Forelimb muscle (tissue), 1 donor: ENCODE data around the gene ZSCAN5A. TPM values are rescaled to one million over a fixed set of nuclear protein-coding genes. Genes with fewer than 3 reads are reported as not detected.
"Not testable (repeated sequence)": the region's sequence is repeated elsewhere in the genome, so short reads cannot be mapped to it uniquely, and the experiment has no call there.

Experiments
- DNase-seq: peaks from one replicate; pipeline ENCODE4 v3.0.0-alpha.2; 2013; ENCODE audit warnings: low read depth
- polyA plus RNA-seq: library from polyadenylated mRNA; unstranded; fragments of 120-200 nt; gene quantifications from one replicate; pipeline ENCODE4 v1.2.1, GENCODE V29; 2013; ENCODE audit not compliant: insufficient read length

Gene ZSCAN5A, protein sequence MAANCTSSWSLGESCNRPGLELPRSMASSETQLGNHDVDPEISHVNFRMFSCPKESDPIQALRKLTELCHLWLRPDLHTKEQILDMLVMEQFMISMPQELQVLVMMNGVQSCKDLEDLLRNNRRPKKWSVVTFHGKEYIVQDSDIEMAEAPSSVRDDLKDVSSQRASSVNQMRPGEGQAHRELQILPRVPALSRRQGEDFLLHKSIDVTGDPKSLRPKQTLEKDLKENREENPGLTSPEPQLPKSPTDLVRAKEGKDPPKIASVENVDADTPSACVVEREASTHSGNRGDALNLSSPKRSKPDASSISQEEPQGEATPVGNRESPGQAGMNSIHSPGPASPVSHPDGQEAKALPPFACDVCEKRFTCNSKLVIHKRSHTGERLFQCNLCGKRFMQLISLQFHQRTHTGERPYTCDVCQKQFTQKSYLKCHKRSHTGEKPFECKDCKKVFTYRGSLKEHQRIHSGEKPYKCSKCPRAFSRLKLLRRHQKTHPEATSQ
- polyA plus RNA-seq: 6.0 TPM

DNA sequence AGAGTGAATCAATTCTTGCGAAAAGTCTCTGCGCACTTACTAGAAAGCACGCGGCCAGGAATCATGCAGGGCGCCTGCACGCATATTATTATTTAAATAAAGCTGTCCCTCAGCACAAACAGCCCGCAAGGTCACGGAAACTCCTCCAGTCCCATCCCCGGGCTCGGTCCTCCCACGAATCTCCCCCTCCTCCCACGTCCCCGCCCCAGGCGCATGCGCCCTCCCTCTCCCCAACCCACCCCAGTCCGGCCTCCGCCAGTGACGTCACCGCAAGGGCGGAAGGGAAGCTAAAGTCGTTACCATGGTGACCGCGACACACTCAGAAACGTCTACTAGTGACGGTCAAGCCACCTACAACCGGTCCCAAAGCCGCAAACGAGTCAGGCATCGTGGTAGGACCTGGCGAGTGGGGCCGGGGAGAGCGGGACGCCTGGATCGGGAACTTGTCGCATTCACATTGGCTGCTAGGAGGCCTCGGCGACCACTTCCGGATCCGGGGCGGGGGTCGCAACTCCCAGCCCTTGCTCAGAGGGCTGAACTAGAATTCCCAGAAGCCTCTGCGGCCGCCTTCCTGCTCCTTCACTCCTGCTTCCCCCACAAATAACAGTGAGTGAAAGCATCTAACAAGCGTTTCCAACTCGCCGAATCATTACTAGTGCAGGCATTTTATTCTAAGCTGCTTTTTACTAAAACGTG is at the start of gene ZSCAN5A:
Gene ZSCAN5A, minus strand, starts transcription at position 459 of the 696 bp plus-strand sequence. CDS start 89,793 bp downstream, outside the sequence.
- DNase-seq: peak; percentile 89

DNA sequence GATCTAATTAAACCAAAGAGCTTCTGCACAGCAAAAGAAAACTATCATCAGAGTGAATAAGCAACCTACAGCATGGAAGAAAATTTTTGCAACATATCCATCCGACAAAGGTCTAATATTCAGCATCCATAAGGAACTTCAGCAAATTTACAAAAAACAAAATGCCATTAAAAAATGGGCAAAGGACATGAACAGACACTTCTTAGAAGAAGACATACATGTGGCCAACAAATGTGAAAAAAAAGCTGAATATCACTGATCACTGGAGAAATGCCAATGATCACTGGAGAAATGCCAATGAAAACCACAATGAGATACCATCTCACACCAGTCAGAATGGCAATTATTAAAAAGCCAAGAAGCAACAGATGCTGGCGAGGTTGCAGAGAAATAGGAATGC is 46.2 kb upstream of the ZSCAN5A start:
- DNase-seq: no peak

DNA sequence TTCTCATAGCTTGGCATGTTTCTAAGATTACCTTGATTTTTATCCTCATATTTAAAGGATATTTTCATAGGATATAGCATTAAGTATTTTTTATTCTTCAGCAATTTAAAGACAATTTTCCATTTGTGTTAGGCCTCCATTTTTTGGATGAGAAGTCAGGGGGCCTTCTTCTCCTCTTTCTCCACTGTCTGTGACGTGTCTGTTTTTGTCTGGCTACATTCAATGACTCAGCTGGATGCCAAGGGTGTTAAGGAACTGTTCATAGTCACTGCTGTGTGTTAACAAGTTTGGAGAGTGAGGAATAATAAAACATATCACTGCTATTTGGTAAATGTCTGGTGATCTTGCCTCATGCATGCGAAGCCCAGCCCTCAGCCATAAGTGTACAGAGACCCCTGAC is 42.3 kb upstream of the ZSCAN5A start:
- no peak for DNase-seq

DNA sequence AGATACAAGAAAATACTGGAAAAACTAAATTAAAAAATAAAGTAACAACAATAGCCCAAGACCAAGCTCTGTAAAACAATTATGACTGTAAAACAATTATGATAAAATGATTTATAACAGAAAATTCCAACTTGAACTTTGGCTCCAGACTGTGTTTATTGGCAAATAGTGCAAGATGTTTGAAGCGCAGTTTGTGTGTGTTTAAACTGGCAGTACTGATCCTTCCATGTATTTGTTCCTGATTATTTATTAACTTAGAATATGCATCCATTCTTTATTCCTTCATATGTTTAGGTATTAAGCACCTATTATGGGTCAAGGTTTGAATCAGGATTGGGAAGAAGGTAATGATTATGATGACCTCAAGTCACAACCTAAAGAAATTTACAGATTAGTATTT is 40.9 kb upstream of the ZSCAN5A start:
- DNase-seq: no peak

DNA sequence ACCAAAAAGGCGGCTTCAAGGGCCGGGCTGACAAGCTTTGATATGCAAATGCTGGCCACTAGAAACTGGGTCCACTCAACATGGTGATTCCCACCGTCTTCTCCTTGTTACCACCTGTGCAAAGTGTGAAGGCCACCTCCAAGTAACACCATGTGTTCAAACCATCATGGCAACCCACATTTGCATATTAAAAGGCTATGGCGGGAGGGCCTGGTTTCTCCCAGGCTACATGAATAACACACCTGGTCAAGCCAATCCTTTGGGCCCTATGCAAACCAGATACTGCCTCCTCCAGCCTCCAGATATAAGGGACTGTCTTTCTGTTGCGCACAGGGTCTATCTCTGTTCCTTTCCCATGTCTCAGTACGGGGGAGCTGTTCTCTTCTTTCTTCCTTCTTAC is 36.6 kb upstream of the ZSCAN5A start:
- DNase-seq: no peak

DNA sequence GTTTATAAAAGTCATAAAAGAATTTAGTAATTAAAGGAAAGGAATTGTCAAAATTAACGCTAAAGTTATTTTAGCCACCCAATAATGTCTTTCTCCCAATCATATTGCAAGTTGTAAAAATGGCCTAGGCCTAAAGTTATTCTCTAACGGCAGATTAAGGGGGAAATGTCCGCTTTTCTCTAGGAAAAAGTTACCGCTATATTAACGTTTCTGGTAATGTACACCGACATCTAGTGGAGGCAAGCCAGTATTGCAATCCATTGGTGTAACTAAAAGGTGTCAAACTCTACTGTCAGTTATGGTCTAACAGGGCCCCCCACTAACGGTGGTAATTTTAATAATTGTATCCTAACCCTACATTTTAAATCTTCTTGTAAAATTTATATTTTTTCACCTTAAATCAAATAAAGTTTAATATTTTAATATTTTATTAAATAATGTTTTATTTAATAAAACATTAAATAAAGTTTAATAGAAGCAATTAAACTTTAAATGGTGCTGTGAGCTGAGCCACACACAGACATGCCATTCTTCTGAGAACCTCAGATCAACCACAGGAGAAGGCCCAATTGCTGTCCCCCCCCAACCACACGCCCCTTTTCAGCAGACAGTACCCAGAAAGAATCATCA is 35.9 kb upstream of the ZSCAN5A start:
- DNase-seq: no peak

DNA sequence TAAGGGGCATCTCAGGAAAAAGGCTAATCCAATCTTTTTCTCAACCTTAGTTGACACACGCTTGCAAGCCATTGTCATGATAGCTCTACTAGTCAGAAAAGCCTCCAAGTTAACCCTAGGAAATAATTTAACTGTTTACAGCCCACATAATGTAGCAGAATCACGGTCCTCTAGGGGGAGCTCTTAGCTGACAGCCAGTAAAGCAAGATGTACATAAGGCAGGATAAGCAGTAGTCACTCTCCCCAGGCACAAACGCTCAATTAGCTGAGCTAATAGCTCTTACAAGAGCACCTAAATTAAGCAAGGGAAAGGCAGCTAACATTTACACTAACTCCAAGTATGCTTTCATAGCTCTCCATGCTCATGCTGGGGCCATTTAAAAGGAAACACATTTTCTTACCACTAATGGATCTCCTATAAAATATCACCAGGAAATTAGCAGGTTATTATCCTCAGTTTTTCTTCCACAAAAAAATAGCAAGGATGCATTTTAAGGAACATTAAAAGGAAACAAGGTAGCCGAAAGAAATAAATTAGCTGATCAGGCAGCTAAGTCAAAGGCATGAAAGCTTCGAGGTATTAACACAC is 33.7 kb upstream of the ZSCAN5A start:
- no peak for DNase-seq

DNA sequence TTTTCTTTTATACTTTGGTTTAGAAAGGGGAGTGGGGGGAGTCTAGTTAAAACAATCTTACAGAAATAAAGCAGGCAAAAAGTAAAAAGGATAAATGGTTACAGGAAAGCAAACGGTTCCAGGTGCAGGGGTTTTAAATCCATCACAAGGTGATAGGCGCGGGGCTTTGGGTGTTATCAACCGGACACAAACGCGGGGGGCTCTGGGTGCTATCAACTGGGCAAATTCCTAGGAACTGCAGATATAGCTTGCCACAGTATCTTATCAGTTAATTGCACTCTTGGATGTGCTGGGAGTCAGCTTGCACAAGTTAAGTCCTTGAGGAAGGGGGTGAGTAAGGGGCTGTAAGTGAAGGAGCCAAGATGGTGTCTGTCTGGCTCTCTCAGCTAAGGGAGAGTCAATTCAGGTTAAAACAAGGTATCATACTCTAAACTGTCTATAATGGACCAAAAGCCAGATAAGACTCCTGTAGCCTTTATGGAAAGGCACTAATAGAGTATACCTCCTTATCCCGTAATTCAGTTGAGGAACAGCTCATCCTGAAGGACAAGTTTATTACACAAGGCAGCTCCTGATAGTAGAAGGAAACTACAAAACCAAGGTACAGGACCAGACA is 32.6 kb upstream of the ZSCAN5A start:
- no peak for DNase-seq

DNA sequence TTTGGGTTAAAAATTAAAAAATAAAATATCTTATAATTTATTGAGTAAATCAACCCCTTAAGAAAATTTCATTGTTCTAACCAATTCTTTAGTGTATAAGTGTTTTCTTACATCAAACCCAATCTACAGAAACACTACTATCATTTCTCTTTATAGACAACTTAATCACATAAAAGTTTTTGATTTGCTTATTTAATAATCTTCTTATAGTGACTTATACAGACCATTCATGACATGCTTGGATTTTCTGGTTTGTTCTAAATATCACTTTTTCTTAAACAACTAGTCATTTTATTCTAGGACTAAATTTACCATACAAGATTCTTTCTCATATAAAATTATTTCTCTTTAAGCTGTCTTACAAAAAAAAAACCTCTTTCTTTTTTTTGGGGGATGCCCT is 27.3 kb upstream of the ZSCAN5A start:
- DNase-seq: no peak

DNA sequence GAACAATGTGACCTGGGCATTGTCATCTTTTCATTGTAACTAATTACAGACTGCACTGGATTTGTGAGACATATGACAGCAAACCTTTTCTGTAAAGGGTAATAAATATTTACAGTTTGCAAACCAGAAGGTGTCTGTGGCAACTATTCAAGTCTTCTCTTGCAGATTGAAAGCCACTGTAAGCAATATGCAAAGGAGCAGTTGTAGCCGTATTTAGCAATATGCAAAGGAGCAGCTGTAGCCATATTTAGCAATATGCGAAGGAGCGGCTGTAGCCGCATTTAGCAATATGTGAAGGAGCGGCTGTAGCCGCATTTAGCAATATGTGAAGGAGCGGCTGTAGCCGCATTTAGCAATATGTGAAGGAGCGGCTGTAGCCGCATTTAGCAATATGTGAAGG is 24.4 kb upstream of the ZSCAN5A start:
- DNase-seq: not testable (repeated sequence)

DNA sequence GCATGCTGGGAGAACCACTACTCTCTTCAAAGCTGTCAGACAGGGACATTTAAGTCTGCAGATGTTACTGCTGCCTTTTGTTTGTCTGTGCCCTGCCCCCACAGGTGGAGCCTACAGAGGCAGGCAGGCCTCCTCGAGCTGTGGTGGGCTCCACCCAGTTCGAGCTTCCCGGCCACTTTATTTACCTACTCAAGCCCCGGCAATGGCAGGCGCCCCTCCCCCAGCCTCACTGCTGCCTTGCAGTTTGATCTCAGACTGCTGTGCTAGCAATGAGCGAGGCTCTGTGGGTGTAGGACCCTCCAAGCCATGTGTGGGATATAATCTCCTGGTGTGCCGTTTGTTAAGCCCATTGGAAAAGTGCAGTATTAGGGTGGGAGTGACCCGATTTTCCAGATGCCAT is 22.4 kb upstream of the ZSCAN5A start:
- DNase-seq: not testable (repeated sequence)

DNA sequence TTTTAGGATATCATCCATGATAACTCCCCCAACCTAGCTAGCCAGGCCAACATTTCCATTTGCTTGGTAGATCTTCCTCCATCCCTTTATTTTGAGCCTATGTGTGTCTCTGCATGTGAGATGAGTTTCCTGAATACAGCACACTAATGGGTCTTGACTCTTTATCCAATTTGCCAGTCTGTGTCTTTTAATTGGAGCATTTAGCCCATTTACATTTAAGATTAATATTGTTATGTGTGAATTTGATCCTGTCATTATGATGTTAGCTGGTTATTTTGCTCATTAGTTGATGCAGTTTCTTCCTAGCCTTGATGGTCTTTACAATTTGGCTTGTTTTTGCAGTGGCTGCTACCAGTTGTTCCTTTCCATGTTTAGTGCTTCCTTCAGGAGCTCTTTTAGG is 20.7 kb upstream of the ZSCAN5A start:
- not testable (repeated sequence) for DNase-seq

DNA sequence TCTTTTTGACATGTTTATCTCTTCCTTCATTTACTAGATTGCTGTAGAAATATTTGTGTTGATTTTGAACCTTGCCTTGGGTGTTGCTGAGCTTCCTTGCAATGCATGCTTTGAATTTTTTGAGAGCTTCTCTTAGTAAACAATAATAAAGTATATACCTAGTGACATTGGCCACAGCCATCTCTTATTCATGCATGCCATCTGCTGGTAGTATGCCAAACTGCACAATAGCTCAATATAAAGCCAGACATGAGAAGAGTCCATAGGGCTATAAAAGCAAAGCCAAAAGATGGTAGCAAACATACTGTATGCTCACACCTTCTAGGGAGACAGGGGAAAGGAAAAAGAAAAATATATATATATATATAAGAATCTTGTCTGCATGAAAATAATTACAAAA is 18.9 kb upstream of the ZSCAN5A start:
- no peak for DNase-seq

DNA sequence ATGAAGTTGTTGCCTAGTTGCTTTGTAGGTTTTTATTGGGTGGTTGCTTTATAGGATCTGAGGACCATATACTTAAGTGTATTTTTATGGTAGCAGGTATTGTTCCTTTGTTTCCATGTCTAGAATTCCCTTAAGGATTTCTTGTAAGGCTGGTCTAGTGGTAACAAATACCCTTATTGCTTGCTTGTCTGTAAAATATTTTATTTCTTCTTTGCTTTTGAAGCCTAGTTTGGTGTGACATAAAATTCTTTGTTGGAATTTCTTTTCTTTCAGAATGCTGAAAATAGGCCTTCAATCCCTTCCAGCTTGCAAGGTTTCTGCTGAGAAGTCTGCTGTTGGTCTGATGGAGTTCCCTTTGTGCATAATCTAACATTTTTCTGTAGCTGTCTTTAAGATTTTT is 18.1 kb upstream of the ZSCAN5A start:
- no peak for DNase-seq

DNA sequence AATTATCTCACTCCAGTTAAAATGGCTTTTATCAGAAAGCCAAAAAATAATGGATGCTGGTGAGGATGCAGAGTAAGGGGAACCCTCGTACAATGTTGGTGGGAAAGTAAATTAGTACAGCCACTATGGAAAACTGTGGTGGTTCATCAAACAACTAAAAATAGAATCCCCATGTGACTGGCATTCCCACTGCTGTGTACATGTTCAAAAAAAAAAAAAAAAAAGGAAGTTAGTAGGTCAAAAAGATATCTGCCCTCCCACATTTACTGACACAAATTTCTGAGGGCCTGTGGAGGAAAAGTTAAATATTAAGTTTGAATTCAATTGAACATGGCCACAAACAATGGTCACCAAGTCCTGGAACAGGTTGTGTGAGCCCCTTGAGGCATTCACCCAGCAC is 9.8 kb upstream of the ZSCAN5A start:
- no peak for DNase-seq

DNA sequence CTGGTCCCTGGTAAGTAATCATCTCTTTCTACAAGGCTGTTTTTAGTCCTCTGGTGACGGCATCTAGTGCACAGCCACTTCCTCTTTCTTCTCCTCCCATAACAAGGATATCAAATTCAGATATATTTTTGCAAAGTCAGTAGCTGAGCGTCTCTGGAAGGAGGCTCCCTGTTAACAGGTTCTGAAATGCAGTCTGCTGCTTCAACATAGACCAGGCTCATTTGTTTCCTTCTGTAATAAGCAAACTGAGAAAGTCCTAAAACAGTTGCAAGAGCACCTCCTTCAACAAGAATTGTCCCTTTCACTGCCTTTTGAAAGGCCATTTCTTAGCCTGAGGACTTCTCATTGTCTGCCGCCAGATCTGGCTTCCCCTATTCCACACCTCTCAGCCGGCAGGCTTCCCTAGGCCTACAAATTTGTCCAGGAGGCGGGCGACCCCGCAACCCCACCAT is 7.4 kb upstream of the ZSCAN5A start:
- DNase-seq: no peak

DNA sequence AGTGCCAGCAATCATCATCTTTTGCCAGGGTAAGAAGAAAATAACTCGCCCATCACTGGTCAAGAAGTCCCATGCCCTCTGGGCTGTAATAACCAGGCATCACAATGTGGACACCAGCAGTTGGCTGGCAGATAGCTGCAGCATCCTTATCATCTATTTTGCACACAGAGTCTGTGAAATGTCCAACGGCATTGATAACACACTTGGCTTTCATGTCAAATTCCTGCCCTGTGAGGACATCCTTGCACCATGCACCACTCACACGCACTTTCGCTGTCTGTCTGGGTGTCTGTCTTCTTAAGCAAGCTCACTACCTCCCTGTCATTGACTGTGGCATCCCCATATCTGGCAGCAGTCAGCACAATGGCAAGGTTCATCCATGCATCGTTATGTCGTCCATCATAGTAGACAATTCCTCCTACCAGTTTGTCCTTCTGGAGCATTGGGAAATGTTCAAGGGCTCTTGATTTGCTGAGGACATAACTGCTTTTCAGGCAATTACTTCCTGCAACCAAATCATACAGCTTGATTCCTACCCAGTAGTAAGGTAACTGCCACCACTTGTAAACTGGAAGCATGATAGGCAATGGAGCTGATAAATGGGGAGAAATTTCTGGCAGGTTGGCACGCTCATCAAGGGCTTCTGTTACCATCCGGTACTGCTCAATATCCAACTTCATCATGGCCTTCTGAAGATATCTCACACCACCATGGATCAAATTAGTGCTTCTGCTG is 6.8 kb upstream of the ZSCAN5A start:
- no peak for DNase-seq

DNA sequence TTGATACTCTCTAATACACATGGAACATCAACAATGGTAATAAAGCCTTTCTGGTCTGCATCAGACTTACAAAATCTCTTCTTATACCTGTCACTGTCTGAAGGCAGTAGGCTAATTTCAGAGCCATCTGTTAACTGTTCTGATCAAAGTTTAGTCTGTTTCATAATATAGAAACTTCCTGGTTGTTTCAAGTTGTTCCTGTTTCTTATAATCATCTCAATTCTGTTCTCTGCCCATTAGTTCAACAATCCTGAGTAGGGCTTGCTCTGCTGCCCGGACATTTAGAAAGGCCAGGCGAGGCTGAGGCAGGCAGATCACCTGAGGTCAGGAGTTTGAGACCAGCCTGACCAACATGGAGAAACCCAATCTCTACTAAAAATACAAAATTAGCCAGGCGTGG is 5.4 kb upstream of the ZSCAN5A start:
- no peak for DNase-seq

DNA sequence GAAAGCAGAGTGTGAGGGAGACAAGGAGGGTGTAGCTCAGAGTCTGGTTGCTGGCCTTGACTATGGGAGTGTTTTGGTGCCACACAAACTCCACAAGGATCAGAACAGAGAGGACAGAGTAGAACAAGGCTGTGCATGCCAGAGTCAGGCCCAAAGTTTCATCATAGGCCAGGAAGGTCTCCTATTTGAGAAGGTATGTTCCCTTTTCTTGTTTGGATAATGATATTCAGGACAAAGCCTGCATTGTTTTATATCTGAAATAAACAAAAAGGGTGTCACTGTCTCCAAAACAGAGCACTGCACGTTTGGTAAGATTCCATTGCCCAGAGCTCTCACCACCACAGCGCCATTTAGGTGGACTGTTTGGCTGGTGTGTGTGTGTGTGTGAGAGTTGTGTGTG is 3.1 kb upstream of the ZSCAN5A start:
- DNase-seq: no peak

DNA sequence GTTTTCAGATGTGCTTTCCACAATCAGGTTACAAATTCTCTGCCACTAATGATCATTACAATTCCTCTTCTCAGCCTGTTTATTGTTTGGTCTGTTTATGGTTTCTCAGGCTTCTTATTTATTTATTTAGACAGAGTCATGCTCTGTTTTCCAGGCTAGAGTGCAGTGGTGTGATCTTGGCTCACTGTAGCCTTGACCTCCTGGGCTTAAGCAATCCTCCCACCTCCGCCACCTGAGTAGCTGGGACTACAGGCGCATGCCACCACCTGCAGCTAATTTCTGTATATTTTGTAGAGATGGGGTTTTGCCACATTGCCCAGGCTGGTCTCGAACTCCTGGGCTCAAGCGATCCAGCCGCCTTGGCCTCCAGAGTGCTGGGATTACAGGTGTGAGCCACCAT is 2.1 kb upstream of the ZSCAN5A start:
- DNase-seq: no peak
